ENCODE results near the gene USP6.
"Not testable (repeated sequence)": the region's sequence is repeated elsewhere in the genome, so short reads cannot be mapped to it uniquely, and the experiment has no call there.

The USP6 gene

GRCh38 chr17:5136580-5137412, 21.0 kb downstream of the USP6 start:
- not testable (repeated sequence) for DNase-seq

GRCh38 chr17:5137511-5138197, 21.8 kb downstream of the USP6 start:
- not testable (repeated sequence) for DNase-seq

- DNase-seq = not testable (repeated sequence)
Observed at GRCh38 chr17:5138198-5138544, 22.3 kb downstream of the USP6 start.

- DNase-seq = no peak
Observed at GRCh38 chr17:5138616-5139457, 23.0 kb downstream of the USP6 start.

DNA sequence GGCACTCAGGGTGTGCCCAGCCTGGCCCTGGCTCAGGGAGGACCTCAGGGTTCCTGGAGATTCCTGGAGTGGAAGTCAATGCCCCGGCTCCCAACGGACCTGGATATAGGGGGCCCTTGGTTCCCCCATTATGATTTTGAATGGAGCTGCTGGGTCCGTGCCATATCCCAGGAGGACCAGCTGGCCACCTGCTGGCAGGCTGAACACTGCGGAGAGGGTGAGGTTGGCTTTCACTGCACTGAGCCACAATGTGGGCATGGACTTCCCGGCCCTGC, 23.6 kb downstream of the USP6 start:
- DNase-seq = no peak

DNA sequence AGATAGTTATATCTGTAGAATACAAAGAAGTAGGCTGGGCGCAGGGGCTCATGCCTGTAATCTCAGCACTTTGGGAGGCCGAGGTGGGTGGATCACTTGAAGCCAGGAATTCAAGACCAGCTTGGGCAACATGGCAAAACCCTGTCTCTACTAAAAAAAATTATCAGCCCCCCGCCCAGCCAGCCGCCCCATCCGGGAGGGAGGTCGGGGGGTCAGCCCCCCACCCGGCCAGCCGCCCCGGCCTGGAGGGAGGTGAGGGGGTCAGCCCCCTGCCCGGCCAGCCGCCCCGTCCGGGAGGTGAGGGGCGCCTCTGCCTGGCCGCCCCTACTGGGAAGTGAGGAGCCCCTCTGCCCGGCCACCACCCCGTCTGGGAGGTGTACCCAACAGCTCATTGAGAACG, 27.0 kb downstream of the USP6 start:
- DNase-seq = not testable (repeated sequence)

DNA sequence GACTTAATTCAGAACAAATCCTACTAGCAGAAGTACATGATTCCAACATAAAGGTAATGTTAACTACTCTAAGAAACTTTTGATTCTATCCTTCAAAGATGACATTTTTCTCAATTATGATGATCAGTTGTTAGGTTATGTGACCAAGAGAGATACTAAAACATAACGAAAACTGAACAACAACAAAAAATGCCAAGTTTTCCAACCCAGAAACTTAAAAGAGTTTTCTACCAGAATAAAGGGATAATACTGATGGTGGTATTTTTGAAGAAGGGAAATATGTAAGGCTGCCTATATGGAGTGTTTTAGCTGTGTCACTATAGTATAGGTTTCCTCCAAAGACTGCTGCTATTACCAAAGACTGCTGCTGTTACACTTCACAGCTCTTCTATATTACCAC, 30.3 kb downstream of the USP6 start:
- not testable (repeated sequence) for DNase-seq

DNA sequence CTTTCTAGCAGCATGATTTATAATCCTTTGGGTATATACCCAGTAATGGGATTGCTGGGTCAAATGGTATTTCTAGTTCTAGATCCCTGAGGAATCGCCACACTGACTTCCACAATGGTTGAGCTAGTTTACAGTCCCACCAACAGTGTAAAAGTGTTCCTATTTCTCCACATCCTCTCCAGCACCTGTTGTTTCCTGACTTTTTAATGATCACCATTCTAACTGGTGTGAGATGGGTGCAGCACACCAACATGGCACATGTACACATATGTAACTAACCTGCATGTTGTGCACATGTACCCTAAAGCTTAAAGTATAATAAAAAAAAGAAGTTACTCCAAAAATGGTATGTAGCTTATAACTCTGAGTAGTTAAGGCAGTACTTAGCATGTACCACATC, 44.9 kb downstream of the USP6 start:
- DNase-seq = not testable (repeated sequence)

DNA sequence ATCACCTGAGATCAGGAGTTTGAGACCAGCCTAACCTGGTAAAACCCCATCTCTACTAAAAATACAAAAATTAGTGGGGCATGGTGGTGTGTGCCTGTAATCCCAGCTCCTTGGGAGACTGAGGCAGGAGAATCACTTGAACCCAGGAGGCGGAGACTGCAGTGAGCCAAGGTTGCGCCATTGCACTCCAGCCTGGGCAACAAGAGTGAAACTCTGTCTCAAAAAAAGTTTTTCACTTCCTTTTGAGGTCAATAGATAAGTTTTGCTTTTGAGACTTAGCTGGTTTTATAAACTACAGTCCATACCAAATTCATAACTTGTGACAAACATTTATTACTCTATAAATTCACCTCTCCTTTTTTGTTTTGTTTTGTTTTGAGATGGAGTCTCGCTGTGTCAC, 46.0 kb downstream of the USP6 start:
- not testable (repeated sequence) for DNase-seq

GRCh38 chr17:5164436-5164835, 48.6 kb downstream of the USP6 start:
- no peak for DNase-seq

- not testable (repeated sequence) for DNase-seq
Observed at GRCh38 chr17:5165791-5166564, 50.1 kb downstream of the USP6 start.

- DNase-seq = not testable (repeated sequence)
Observed at GRCh38 chr17:5175027-5175426, 59.2 kb downstream of the USP6 start.

DNA sequence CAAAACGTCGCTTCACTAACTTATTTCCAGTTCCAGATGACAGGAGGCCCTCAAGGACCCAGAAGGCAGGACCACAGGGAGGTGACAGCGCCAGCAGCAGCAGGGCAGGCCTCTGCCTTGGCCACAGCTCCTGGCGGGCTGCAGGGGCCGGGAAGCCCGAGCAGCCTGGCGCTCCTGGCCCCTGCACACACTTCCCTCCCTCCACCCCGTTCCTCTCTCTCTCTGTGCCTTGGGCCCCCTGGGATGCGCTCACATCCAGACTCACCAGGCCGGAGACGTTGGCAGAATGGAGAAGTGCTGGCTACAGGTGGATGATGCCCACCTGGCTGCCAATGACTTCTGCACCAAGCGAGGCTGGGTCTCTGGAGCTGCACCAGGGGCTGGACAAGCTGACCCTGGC, 63.2 kb downstream of the USP6 start:
- no peak for DNase-seq

DNA sequence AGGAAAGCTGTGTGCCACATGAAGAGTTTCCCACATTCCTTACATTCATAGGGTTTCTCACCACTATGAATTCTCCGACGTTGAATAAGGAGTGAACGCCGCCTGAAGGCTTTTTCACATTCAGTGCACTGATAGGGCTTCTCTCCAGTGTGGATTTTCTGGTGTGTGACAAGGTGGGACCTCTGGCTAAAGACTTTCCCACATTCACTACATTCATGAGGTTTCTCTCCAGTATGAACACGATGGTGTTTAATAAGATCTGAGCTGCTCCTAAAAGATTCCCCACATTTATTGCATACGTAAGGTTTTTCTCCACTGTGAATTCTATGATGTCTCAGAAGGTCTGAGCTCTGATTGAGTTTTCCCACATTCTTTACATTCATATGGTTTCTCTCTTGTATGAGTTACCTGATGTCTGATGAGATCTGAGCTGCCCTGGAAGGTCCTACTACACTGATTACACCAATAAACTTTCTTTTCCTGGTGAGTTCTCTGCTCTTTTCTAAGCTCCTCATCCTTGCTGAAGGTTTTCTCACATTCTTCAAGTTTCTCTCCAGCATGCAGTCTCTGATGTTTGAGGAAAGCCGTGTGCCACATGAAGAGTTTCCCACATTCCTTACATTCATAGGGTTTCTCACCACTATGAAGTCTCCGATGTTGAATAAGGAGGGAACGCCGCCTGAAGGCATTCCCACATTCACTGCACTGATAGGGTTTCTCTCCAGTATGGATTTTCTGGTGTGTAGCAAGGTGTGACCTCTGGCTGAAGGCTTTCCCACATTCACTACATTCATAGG, 65.9 kb downstream of the USP6 start:
- no peak for DNase-seq

DNA sequence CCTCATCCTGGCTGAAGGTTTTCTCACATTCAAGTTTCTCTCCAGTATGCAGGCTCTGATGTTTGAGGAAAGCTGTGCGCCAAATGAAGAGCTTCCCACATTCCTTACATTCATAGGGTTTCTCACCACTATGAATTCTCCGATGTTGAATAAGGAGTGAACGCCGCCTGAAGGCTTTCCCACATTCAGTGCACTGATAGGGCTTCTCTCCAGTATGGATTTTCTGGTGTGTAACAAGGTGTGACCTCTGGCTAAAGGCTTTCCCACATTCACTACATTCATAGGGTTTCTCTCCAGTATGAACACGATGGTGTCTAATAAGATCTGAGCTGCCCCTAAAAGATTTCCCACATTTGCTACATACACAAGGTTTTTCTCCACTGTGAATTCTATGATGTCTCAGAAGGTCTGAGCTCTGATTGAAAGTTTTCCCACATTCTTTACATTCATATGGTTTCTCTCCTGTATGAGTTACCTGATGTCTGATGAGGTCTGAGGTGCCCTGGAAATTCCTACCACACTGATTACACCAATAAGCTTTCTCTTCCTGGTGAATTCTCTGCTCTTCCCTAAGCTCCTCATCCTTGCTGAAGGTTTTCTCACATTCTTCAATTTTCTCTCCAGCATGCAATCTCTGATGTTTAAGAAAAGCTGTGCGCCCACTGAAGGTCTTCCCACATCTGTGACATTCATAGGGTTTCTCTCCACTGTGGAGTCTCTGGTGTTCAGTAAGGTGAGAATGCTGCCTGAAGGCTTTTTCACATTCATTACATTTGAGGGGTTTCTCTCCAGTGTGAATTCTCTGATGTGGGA, 67.0 kb downstream of the USP6 start:
- DNase-seq = no peak

DNA sequence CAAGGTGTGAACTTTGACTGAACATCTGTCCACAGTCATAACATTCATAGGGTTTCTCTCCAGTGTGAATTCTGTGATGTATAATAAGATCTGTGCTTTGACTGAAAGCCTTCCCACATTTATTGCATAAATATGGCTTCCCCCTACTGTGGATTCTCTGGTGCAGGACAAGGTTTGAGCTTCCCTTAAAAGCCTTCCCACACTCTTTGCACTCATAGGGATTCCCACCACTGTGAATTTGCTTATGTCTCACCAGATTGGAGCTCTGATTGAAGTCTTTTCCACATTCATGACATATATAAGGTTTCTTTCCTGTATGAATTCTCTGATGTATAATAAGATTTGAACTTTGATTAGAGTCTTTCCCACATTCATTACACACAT, 67.6 kb downstream of the USP6 start:
- no peak for DNase-seq

- no peak for DNase-seq
Observed at GRCh38 chr17:5184288-5184687, 68.5 kb downstream of the USP6 start.

- peak; percentile 94 for DNase-seq
Observed at GRCh38 chr17:5191541-5192417, 75.9 kb downstream of the USP6 start, which contains the start of gene ZNF594. Gene ZNF594 (minus strand): TSS chr17:5191868. CDS start chr17:5184256, 7,612 bp downstream.

- DNase-seq = no peak
Observed at GRCh38 chr17:5194346-5194745, 78.5 kb downstream of the USP6 start.

GRCh38 chr17:5198472-5198871, 82.6 kb downstream of the USP6 start:
- DNase-seq = no peak

Measured in NCI-H1694 (cell line).